K562 (cell line): ENCODE data around the gene TAS1R3. TPM values are rescaled to one million over a fixed set of nuclear protein-coding genes. Genes with fewer than 3 reads are reported as not detected.
A peak's percentile ranks its signal among the peaks of the same experiment; 100 is the strongest.

Source experiments
- HEY1 ChIP-seq: fragments of 250-450 bp; sonication (Bioruptor Pico); IDR thresholded peaks from 2 replicates; pipeline ENCODE4 v1.5.0; 2020; ENCODE audit warnings: mild to moderate bottlenecking, moderate library complexity, borderline replicate concordance
- NR0B1 ChIP-seq: fragments of 450-650 bp; IDR thresholded peaks from one replicate; pipeline ENCODE4 v1.6.1; 2018; ENCODE audit warnings: mild to moderate bottlenecking, moderate library complexity; ENCODE audit not compliant: partially characterized antibody
- SIX5 ChIP-seq, 2 experiments: IDR thresholded peaks; 2 replicates each; pipeline ENCODE4 v1.6.1; 2011; ENCODE audit warnings: low read length in 2 of 2, borderline replicate concordance in 1 of 2, low read depth in 1 of 2, mild to moderate bottlenecking in 1 of 2, moderate library complexity in 1 of 2; ENCODE audit not compliant: insufficient read depth in 1 of 2
- SP2 ChIP-seq: IDR thresholded peaks from 2 replicates; pipeline ENCODE4 v1.6.1; 2011; ENCODE audit warnings: mild to moderate bottlenecking, low read depth, low read length, moderate library complexity; ENCODE audit not compliant: poor library complexity, severe bottlenecking; ENCODE audit errors: extremely low read depth
- ZNF695 ChIP-seq: fragments of 450-650 bp; formaldehyde crosslinking; IDR thresholded peaks from 2 replicates; pipeline ENCODE4 v1.4.0; 2020; ENCODE audit warnings: mild to moderate bottlenecking, moderate library complexity
- polyA plus RNA-seq, 8 experiments: library from polyadenylated mRNA; depleted of rRNA in 4 of 8; stranded (reverse) in 5 of 8; unstranded in 3 of 8; fragments of >200 nt; fragmentation: Nextera tagmentation in 2 of 8; fragmentation: Illumina TruSeq in 1 of 8; extraction: Ambion mirVana in 2 of 8; extraction: Trizol in 1 of 8; gene quantifications; 2 replicates each; pipeline versions ENCODE4 v1.2.1 to v1.2.3, GENCODE V29; 2011 to 2014; ENCODE audit warnings: inconsistent platforms in 1 of 8, missing spikeins in 1 of 8
- total RNA-seq, 7 experiments: library from RNA; depleted of rRNA in 6 of 7; stranded (reverse); fragments of >200 nt in 6 of 7; fragmentation: Illumina TruSeq in 2 of 7; extraction: Trizol in 2 of 7; gene quantifications; 2 replicates each; pipeline versions ENCODE4 v1.2.1 to v1.2.3, GENCODE V29; 2011 to 2021; ENCODE audit warnings: low replicate concordance in 1 of 7
- TF ChIP-seq, protein P1 (sequence below): fragments of 450-650 bp; IDR thresholded peaks from 2 replicates; pipeline ENCODE4 v1.6.1; 2016; ENCODE audit warnings: low read depth
- TF ChIP-seq, protein P2 (sequence below): sonication (generic); formaldehyde crosslinking; IDR thresholded peaks from 2 replicates; pipeline ENCODE4 v1.8.1; 2023; ENCODE audit warnings: mild to moderate bottlenecking, missing genetic modification reagents
- TF ChIP-seq, protein P3 (sequence below): IDR thresholded peaks from 3 replicates; pipeline ENCODE4 v1.6.1; 2011; ENCODE audit warnings: borderline replicate concordance, mild to moderate bottlenecking; ENCODE audit not compliant: insufficient read length, insufficient read depth

The TAS1R3 gene
- total and polyA plus RNA-seq, 9 of the 15 experiments (the other 6 are each of a cell fraction or from before 2014, with no cell fraction given): 0.07 to 0.13 TPM; not detected in 7

DNA sequence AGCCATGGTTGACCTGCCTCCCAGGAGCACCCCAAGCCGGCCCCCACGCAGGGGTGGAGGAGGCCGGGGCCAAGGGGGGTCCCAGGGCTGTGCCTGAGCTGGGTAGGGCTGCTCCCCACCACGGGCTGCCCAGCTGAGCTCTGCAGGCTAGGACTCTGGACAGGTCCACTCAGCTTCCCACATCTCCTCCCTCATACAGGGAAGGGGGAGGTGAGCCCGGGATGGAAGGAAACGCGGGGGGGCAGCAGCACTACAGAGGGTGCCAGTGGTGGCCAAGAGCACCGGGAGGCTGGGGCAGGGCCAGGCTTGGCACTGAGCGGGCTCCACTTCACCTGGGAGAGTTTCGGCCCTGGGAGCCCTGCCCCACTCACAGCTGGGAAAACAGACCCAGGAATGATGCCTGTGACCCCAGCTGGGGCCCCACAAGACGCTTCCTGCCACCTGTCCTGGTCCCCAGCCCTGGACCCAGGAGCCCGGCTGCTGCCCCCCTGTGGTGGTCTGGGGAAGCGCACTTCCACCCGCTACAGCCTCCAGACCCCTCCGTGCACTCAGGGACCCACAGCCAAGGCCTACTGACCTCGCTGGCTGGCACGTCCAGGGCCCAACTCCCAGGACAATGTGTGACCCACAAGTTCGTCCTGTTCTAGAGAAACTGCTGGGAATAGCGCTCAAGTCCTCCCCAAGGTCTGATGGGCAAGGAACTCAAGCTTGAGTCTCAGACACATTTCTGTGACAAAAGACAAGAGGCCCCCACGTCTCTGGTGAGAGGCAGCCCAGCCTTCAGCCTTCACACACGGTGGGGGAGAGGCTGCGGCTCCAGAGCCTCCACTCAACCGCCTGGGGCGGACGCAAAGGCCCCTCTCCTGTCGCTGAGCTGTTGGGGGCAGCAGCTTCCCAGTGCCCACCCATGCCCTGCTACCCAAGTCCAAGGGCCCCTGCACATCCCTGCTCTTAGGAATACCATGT, 40.9 kb downstream of the TAS1R3 start (continued):
- TF ChIP-seq HEY1 (CRISPR knock-in tag) (no peak), SIX5 (IDR thresholded peaks at IDR 0.05; ENCODE audit: borderline replicate concordance in 1 of 2, insufficient read depth in 1 of 2, low read depth in 1 of 2, low read length in 2 of 2) (no peak), SP2 (no peak), ZNF695 (CRISPR knock-in tag) (no peak), NR0B1 (no peak)
- TF ChIP-seq, protein P1, sequence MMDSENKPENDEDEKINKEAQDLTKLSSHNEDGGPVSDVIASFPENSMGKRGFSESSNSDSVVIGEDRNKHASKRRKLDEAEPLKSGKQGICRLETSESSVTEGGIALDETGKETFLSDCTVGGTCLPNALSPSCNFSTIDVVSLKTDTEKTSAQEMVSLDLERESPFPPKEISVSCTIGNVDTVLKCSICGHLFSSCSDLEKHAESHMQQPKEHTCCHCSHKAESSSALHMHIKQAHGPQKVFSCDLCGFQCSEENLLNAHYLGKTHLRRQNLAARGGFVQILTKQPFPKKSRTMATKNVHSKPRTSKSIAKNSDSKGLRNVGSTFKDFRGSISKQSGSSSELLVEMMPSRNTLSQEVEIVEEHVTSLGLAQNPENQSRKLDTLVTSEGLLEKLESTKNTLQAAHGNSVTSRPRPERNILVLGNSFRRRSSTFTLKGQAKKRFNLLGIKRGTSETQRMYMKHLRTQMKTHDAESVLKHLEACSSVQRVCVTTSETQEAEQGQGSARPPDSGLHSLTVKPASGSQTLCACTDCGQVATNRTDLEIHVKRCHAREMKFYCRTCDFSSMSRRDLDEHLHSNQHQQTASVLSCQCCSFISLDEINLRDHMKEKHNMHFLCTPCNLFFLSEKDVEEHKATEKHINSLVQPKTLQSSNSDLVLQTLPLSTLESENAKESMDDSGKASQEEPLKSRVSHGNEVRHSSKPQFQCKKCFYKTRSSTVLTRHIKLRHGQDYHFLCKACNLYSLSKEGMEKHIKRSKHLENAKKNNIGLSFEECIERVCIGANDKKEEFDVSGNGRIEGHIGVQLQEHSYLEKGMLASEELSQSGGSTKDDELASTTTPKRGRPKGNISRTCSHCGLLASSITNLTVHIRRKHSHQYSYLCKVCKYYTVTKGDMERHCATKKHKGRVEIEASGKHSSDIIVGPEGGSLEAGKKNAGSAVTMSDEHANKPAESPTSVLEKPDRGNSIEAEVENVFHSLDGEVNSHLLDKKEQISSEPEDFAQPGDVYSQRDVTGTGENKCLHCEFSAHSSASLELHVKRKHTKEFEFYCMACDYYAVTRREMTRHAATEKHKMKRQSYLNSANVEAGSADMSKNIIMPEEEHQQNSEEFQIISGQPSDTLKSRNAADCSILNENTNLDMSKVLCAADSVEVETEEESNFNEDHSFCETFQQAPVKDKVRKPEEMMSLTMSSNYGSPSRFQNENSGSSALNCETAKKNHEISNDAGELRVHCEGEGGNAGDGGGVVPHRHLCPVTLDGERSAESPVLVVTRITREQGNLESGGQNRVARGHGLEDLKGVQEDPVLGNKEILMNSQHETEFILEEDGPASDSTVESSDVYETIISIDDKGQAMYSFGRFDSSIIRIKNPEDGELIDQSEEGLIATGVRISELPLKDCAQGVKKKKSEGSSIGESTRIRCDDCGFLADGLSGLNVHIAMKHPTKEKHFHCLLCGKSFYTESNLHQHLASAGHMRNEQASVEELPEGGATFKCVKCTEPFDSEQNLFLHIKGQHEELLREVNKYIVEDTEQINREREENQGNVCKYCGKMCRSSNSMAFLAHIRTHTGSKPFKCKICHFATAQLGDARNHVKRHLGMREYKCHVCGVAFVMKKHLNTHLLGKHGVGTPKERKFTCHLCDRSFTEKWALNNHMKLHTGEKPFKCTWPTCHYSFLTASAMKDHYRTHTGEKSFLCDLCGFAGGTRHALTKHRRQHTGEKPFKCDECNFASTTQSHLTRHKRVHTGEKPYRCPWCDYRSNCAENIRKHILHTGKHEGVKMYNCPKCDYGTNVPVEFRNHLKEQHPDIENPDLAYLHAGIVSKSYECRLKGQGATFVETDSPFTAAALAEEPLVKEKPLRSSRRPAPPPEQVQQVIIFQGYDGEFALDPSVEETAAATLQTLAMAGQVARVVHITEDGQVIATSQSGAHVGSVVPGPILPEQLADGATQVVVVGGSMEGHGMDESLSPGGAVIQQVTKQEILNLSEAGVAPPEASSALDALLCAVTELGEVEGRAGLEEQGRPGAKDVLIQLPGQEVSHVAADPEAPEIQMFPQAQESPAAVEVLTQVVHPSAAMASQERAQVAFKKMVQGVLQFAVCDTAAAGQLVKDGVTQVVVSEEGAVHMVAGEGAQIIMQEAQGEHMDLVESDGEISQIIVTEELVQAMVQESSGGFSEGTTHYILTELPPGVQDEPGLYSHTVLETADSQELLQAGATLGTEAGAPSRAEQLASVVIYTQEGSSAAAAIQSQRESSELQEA: no peak
- TF ChIP-seq, protein P2, sequence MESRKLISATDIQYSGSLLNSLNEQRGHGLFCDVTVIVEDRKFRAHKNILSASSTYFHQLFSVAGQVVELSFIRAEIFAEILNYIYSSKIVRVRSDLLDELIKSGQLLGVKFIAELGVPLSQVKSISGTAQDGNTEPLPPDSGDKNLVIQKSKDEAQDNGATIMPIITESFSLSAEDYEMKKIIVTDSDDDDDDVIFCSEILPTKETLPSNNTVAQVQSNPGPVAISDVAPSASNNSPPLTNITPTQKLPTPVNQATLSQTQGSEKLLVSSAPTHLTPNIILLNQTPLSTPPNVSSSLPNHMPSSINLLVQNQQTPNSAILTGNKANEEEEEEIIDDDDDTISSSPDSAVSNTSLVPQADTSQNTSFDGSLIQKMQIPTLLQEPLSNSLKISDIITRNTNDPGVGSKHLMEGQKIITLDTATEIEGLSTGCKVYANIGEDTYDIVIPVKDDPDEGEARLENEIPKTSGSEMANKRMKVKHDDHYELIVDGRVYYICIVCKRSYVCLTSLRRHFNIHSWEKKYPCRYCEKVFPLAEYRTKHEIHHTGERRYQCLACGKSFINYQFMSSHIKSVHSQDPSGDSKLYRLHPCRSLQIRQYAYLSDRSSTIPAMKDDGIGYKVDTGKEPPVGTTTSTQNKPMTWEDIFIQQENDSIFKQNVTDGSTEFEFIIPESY (CRISPR knock-in tag): peak; percentile 76
- TF ChIP-seq, protein P3, sequence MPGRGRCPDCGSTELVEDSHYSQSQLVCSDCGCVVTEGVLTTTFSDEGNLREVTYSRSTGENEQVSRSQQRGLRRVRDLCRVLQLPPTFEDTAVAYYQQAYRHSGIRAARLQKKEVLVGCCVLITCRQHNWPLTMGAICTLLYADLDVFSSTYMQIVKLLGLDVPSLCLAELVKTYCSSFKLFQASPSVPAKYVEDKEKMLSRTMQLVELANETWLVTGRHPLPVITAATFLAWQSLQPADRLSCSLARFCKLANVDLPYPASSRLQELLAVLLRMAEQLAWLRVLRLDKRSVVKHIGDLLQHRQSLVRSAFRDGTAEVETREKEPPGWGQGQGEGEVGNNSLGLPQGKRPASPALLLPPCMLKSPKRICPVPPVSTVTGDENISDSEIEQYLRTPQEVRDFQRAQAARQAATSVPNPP: no peak
